Uterus (tissue), 2 donors: ENCODE data around the gene IQGAP2.

Source experiments
- POLR2A ChIP-seq, 2 donors: fragments of 450-650 bp; IDR thresholded peaks; one replicate each; pipeline ENCODE4 v1.6.1; 2016; ENCODE audit warnings: antibody characterized with exemption in 2 of 2, mild to moderate bottlenecking in 1 of 2, moderate library complexity in 1 of 2
- TF ChIP-seq, protein P1 (sequence below), 4 experiments: fragments of 200-600 bp in 2 of 4; fragments of 450-650 bp in 2 of 4; sonication (generic) in 2 of 4; IDR thresholded peaks; one replicate each; pipeline ENCODE4 v1.5.1; 2016 to 2019; ENCODE audit warnings: antibody characterized with exemption in 4 of 4, mild to moderate bottlenecking in 2 of 4, moderate library complexity in 1 of 4

DNA sequence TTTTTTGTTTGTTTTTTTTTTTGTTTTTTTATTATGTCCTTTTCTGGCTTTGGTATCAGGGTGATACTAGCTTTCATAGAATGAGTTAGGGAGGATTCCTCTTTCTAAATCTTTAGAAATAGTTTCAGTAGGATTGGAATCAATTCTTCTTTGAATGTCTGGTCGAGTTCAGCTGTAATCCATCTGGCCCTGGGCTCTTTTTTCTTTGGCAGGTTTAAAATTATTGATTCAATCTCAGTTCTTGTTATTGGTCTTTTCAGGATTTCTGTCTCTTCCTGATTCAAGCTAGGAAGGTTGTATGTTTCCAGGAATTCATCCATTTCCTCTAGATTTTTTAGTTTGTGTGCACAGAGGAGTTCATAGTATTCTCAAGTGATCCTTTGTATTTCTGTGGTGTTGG is 34.9 kb downstream of the IQGAP2 start:
- TF ChIP-seq, protein P1, sequence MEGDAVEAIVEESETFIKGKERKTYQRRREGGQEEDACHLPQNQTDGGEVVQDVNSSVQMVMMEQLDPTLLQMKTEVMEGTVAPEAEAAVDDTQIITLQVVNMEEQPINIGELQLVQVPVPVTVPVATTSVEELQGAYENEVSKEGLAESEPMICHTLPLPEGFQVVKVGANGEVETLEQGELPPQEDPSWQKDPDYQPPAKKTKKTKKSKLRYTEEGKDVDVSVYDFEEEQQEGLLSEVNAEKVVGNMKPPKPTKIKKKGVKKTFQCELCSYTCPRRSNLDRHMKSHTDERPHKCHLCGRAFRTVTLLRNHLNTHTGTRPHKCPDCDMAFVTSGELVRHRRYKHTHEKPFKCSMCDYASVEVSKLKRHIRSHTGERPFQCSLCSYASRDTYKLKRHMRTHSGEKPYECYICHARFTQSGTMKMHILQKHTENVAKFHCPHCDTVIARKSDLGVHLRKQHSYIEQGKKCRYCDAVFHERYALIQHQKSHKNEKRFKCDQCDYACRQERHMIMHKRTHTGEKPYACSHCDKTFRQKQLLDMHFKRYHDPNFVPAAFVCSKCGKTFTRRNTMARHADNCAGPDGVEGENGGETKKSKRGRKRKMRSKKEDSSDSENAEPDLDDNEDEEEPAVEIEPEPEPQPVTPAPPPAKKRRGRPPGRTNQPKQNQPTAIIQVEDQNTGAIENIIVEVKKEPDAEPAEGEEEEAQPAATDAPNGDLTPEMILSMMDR (IDR thresholded peaks at IDR 0.05): no peak
- no peak for TF ChIP-seq POLR2A (IDR thresholded peaks at IDR 0.05)
